RWPE1 (cell line): ENCODE measurements around the gene GPR171.

Source experiments
- CTCF ChIA-PET: fragments of 350-600 bp; sonication (Branson Sonifier 250); formaldehyde crosslinking; extraction: SDS; loops from one replicate; lab custom pipeline; 2021; lab: Yijun Ruan, JAX
- POLR2A ChIA-PET: fragments of 400-600 bp; formaldehyde crosslinking; extraction: SDS; loops from one replicate; lab custom pipeline; 2020; ENCODE audit warnings: antibody characterized with exemption; ENCODE audit not compliant: low non-redundant PET; lab: Yijun Ruan, JAX
- DNase-seq: peaks from one replicate; pipeline ENCODE4 v3.0.0; 2012; ENCODE audit warnings: low spot score
- H3K27ac ChIP-seq: fragments of 450-650 bp; 2 replicates; pipeline ENCODE4 v1.5.1; 2017
- CTCF ChIP-seq: fragments of 450-650 bp; conservative IDR thresholded peaks from 2 replicates; pipeline ENCODE4 v1.5.1; 2017; ENCODE audit warnings: low read depth, mild to moderate bottlenecking

GPR171 gene

DNA sequence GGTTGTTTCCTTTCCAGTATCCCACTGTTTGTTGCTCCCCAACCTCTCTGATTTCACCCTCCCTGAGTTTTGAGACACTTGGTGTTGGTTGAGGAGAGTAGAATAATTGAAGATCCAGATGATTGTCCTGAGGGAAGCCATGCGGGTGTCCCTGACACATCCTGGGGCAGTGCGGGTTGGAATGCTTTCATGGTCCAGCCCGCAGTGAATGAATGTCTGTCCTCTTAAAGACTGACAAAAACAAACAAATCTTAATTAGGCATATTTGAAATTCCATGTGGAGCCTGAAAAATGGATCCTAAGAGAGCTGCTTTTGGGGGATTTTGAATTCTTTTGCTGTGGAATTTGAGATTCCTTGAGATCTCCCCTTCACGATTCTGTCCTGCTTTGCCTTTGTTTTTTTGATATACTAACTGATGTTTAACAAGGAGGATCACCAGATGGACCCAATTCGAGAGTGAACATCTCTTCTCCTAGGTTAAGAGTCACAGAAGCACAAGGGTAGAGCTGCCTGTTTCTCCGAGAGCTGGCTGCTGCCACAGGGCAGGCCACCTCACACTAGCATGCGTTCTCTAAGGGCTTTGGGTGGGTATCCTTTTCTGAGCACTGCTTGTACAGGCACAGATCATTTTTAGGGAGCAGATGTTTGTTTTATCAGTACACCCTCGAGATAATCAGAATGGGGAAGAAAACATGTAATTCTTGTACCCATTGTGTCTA lies 47.4 kb downstream of the GPR171 start:
- DNase-seq = no peak
- no peak overlapping the region for H3K27ac ChIP-seq
- ChIA-PET CTCF (interaction anchor here (0.8 to 2.4 kb wide), 3 partner anchors 12 to 128 kb away, joined by 4 to 7 read pairs (median 5); no protein-coding TSS in a partner anchor), POLR2A (no interaction called here)
- TF ChIP-seq CTCF = no peak

DNA sequence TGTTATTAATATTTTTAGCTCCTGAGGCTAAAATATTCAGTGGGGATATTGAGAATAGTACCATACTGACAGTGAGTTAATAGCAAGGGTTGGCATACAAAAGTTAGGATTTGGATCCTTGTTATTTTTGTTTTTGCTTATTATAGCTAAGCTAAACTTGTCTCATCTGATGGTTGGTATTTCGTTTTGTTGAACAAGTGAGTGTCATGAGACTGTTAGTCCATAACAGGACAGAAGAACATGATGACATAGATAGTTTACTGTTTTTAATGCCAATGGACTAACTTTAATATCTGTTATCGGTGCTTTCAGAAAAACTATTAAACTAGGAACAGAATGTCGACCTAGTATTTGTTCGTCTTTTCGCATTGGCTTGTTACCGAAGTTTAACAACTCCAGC lies 48.5 kb downstream of the GPR171 start:
- H3K27ac ChIP-seq = no peak overlapping the region
- DNase-seq = no peak
- ChIA-PET CTCF (interaction anchor here (0.6 to 1.5 kb wide), 2 partner anchors 8 to 13 kb away, joined by 3 to 5 read pairs; no protein-coding TSS in a partner anchor), POLR2A (no interaction called here)
- no peak for TF ChIP-seq CTCF

DNA sequence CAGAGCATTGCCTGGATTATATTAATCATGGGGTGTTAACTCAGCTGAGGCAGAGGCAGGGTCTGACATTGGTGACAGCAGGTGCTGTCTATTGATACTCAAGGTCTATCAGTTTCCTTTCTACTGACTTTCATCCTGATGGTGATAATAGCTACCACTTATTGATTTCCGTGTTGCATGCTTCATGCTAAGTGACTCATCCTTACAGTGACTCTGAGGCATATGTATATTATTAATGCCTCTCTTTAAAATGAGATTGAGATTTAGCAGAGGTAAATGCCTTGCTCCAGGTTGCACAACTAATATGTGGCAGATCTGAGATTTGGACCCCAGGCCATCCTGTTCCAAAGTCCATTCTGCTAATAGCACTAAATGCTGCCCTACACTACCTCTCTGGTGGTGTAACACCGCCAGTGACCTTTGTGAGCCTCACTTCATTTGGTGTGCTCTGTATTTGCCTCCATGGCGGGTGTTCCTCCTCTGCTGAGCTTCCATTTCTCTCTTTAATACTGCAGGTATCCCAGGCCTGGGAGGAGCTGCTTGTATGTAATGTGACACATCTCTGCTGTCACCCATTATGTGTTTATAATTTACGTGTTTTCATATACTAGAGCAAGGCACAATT lies 50.4 kb downstream of the GPR171 start:
- no peak overlapping the region for H3K27ac ChIP-seq
- POLR2A ChIA-PET = no interaction called here
- DNase-seq = no peak
- CTCF ChIA-PET = interaction anchor here (0.6 to 2.7 kb wide), 2 partner anchors 16 to 1386 kb away, joined by 5 to 14 read pairs; no protein-coding TSS in a partner anchor
- TF ChIP-seq CTCF = no peak
